Fibroblast of lung (primary cell): Measurements from ENCODE around the gene SLC44A5. TPM values are rescaled to one million over a fixed set of nuclear protein-coding genes. Genes with fewer than 3 reads are reported as not detected.
"Not testable (repeated sequence)": the region's sequence is repeated elsewhere in the genome, so short reads cannot be mapped to it uniquely, and the experiment has no call there.

Experiments
- DNase-seq, 2 donors: peaks; one replicate each; pipeline versions ENCODE4 v3.0.0 to v3.0.0-alpha.2; 2010; ENCODE audit warnings: low read depth in 2 of 2
- H2AFZ ChIP-seq: 2 replicates; pipeline ENCODE4 v1.5.1; 2012; ENCODE audit warnings: low read length, control low read depth, inconsistent platforms
- H3K27ac ChIP-seq: 2 replicates; pipeline ENCODE4 v1.5.1; 2011; ENCODE audit warnings: low read length, control low read depth; ENCODE audit not compliant: insufficient read depth
- H3K27me3 ChIP-seq: 2 replicates; pipeline ENCODE4 v1.5.1; 2011; ENCODE audit warnings: mild to moderate bottlenecking, low read length; ENCODE audit not compliant: control insufficient read depth, insufficient read depth
- H3K36me3 ChIP-seq: 2 replicates; pipeline ENCODE4 v1.5.1; 2011; ENCODE audit warnings: low read length; ENCODE audit not compliant: control insufficient read depth, insufficient read depth
- H3K4me1 ChIP-seq: 2 replicates; pipeline ENCODE4 v1.5.1; 2011; ENCODE audit warnings: low read length; ENCODE audit not compliant: control insufficient read depth, insufficient read depth; ENCODE audit errors: extremely low read depth
- H3K4me2 ChIP-seq: 2 replicates; pipeline ENCODE4 v1.5.1; 2011; ENCODE audit warnings: low read length, control low read depth; ENCODE audit not compliant: insufficient read depth; ENCODE audit errors: extremely low read depth
- H3K4me3 ChIP-seq, 4 experiments: fragments of 200-600 bp in 1 of 4; sonication (generic) in 1 of 4; replicated peaks in 1 of 4; 2 replicates each; pipeline ENCODE4 v1.5.1; 2011 to 2016; ENCODE audit warnings: low read length in 4 of 4, low read depth in 3 of 4, mild to moderate bottlenecking in 3 of 4, control low read depth in 2 of 4, inconsistent platforms in 1 of 4, mixed read lengths in 1 of 4; ENCODE audit not compliant: insufficient read depth in 1 of 4; ENCODE audit errors: control extremely low read depth in 1 of 4
- H3K79me2 ChIP-seq: 2 replicates; pipeline ENCODE4 v1.5.1; 2012; ENCODE audit warnings: mild to moderate bottlenecking, low read length, inconsistent platforms; ENCODE audit not compliant: control insufficient read depth, insufficient read depth
- H3K9ac ChIP-seq: 2 replicates; pipeline ENCODE4 v1.5.1; 2011; ENCODE audit warnings: mild to moderate bottlenecking, low read length, control low read depth; ENCODE audit not compliant: insufficient read depth
- H3K9me3 ChIP-seq: 2 replicates; pipeline ENCODE4 v1.5.1; 2012; ENCODE audit warnings: low read depth, low read length; ENCODE audit not compliant: control insufficient read depth, insufficient read depth
- H4K20me1 ChIP-seq: 2 replicates; pipeline ENCODE4 v1.5.1; 2011; ENCODE audit warnings: low read length; ENCODE audit not compliant: control insufficient read depth, insufficient read depth; ENCODE audit errors: extremely low read depth
- CTCF ChIP-seq, 2 donors: IDR thresholded peaks in 1 of 2; conservative IDR thresholded peaks in 1 of 2; 1 replicate in 1 of 2; 2 replicates in 1 of 2; pipeline ENCODE4 v1.5.1; 2011 to 2012; ENCODE audit warnings: low read length in 2 of 2, control low read depth in 1 of 2, inconsistent platforms in 1 of 2, low read depth in 1 of 2, mild to moderate bottlenecking in 1 of 2
- EZH2 ChIP-seq: IDR thresholded peaks from 2 replicates; pipeline ENCODE4 v1.5.1; 2012; ENCODE audit warnings: low read length, control low read depth, mild to moderate bottlenecking; ENCODE audit errors: missing control alignments
- polyA plus RNA-seq, 2 donors: library from polyadenylated mRNA; depleted of rRNA in 1 of 2; stranded (reverse) in 1 of 2; unstranded in 1 of 2; fragments of >200 nt; gene quantifications; 2 replicates each; pipeline ENCODE4 v1.2.1, GENCODE V29; 2011 to 2012; ENCODE audit warnings: missing spikeins in 1 of 2
- total RNA-seq: library from RNA; depleted of rRNA; stranded (reverse); fragments of >200 nt; gene quantifications from 2 replicates; pipeline ENCODE4 v1.2.1, GENCODE V29; 2014

The SLC44A5 gene
- total and polyA plus RNA-seq, 2 donors (not counting 1 experiment from before 2014, with no cell fraction given): under 0.01 to 0.03 TPM

GRCh38 chr1:75366595-75366994 lies 244.3 kb downstream of the SLC44A5 start:
- TF ChIP-seq EZH2: no peak
- TF ChIP-seq CTCF (conservative IDR thresholded peaks at IDR 0.05 in 1 of 2, IDR thresholded peaks at IDR 0.05 in 1 of 2; ENCODE audit: low read depth in 1 of 2, low read length in 2 of 2): no peak
- no peaks in the 10 kb centered on the region for H3K9me3 ChIP-seq
- H3K27ac ChIP-seq: no peak overlapping the region
- DNase-seq: no peak
- H3K4me3 ChIP-seq: no peak overlapping the region
- no peak overlapping the region for H3K9ac ChIP-seq
- no peaks in the 10 kb centered on the region for H3K4me1 ChIP-seq
- H3K4me2 ChIP-seq: no peak overlapping the region
- no peaks in the 10 kb centered on the region for H3K79me2 ChIP-seq
- no peaks in the 10 kb centered on the region for H3K36me3 ChIP-seq
- H4K20me1 ChIP-seq: no peaks in the 10 kb centered on the region
- H3K27me3 ChIP-seq: no peaks in the 10 kb centered on the region
- H2AFZ ChIP-seq: no peak overlapping the region

GRCh38 chr1:75361260-75361659 lies 249.7 kb downstream of the SLC44A5 start:
- H3K4me2 ChIP-seq: no peak overlapping the region
- no peak overlapping the region for H2AFZ ChIP-seq
- no peak overlapping the region for H3K4me3 ChIP-seq
- no peaks in the 10 kb centered on the region for H3K79me2 ChIP-seq
- no peak overlapping the region for H3K9ac ChIP-seq
- no peaks in the 10 kb centered on the region for H3K36me3 ChIP-seq
- no peaks in the 10 kb centered on the region for H3K4me1 ChIP-seq
- no peak overlapping the region for H3K27ac ChIP-seq
- no peaks in the 10 kb centered on the region for H4K20me1 ChIP-seq
- DNase-seq: no peak
- TF ChIP-seq EZH2: no peak
- TF ChIP-seq CTCF (conservative IDR thresholded peaks at IDR 0.05 in 1 of 2, IDR thresholded peaks at IDR 0.05 in 1 of 2; ENCODE audit: low read depth in 1 of 2, low read length in 2 of 2): no peak
- H3K27me3 ChIP-seq: no peaks in the 10 kb centered on the region
- H3K9me3 ChIP-seq: no peaks in the 10 kb centered on the region

- H3K9me3 ChIP-seq, H3K36me3 ChIP-seq, H3K4me3 ChIP-seq, H2AFZ ChIP-seq, H3K27me3 ChIP-seq, H4K20me1 ChIP-seq, H3K9ac ChIP-seq, H3K4me1 ChIP-seq, DNase-seq, H3K79me2 ChIP-seq, H3K4me2 ChIP-seq, H3K27ac ChIP-seq: not testable (repeated sequence)
Observed at GRCh38 chr1:75354267-75354666, 256.6 kb downstream of the SLC44A5 start.
